ENCODE data around the gene HCRTR2.

HCRTR2 gene

GRCh38 chr6:55184782-55185530 is 10.6 kb downstream of the HCRTR2 start:
- no peak for TF ChIP-seq CTCF (IDR thresholded peaks at IDR 0.05; ENCODE audit: low read depth, low read length)
- H3K4me3 ChIP-seq (ENCODE audit: low read depth, low read length), result no peak overlapping the region

GRCh38 chr6:55198715-55199114 is 24.4 kb downstream of the HCRTR2 start:
- H3K4me3 ChIP-seq (ENCODE audit: low read depth, low read length), result no peak overlapping the region
- TF ChIP-seq CTCF (IDR thresholded peaks at IDR 0.05; ENCODE audit: low read depth, low read length), result no peak

- TF ChIP-seq CTCF (IDR thresholded peaks at IDR 0.05; ENCODE audit: low read depth, low read length), result no peak
- H3K4me3 ChIP-seq (ENCODE audit: low read depth, low read length), result no peak overlapping the region
Observed at GRCh38 chr6:55199239-55199638, 24.9 kb downstream of the HCRTR2 start.

- TF ChIP-seq CTCF (IDR thresholded peaks at IDR 0.05; ENCODE audit: low read depth, low read length), result no peak
- no peak overlapping the region for H3K4me3 ChIP-seq (ENCODE audit: low read depth, low read length)
Observed at GRCh38 chr6:55208478-55209458, 34.5 kb downstream of the HCRTR2 start.

GRCh38 chr6:55210952-55211351 is 36.6 kb downstream of the HCRTR2 start:
- H3K4me3 ChIP-seq (ENCODE audit: low read depth, low read length), result no peak overlapping the region
- TF ChIP-seq CTCF (IDR thresholded peaks at IDR 0.05; ENCODE audit: low read depth, low read length), result no peak

GRCh38 chr6:55212156-55212555 is 37.8 kb downstream of the HCRTR2 start:
- no peak for TF ChIP-seq CTCF (IDR thresholded peaks at IDR 0.05; ENCODE audit: low read depth, low read length)
- H3K4me3 ChIP-seq (ENCODE audit: low read depth, low read length), result no peak overlapping the region

- H3K4me3 ChIP-seq (ENCODE audit: low read depth, low read length), result no peak overlapping the region
- no peak for TF ChIP-seq CTCF (IDR thresholded peaks at IDR 0.05; ENCODE audit: low read depth, low read length)
Observed at GRCh38 chr6:55220961-55221360, 46.6 kb downstream of the HCRTR2 start.

All from WI38 (cell line).